T-helper 22 cell (primary cell): ENCODE results near the gene OR10H4.
"Not testable (repeated sequence)": the region's sequence is repeated elsewhere in the genome, so short reads cannot be mapped to it uniquely, and the experiment has no call there.

ENCODE experiments used
- DNase-seq: peaks from one replicate; pipeline ENCODE4 v3.0.0-alpha.2; 2020; ENCODE audit warnings: low read depth

OR10H4 gene

DNA sequence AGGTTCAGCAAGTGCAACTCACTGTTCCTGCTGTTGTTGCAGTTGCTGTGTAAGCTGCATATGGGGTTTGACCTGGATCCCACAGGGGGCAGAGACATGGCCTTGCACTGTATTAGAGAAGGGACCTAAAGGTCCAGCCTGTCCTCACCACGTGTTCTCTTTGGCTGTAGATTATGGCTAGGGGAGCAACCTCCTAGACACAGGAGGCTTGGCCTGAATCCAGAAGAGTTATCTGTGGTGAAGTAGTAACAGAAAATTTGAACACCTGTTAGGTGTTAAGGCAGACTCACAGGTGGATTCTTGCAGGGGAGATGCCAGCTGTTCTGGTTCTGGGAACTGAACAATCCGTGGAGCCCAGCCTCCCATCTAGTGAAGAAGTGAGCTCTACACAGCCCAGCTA, 11.0 kb upstream of the OR10H4 start:
- no peak for DNase-seq

DNA sequence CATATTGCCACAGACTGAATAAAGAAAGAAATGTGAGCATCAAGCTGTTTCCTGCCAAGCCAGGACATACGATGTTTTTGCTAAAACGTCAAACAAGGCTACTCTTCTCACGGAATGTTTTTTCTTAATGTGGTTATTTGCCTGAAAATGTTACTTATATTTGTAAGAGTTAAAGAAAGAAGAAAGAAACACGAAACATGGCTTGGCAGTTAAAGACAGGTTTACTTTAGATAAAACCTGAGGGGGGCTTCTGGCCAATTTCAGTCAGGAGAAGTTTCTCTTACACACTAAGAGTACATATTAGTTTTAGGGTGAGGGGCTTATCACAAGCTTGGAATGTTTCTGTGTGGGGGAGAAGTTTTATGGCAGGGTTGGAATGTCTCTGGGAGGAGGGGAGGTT, 4.4 kb upstream of the OR10H4 start:
- DNase-seq, result no peak

DNA sequence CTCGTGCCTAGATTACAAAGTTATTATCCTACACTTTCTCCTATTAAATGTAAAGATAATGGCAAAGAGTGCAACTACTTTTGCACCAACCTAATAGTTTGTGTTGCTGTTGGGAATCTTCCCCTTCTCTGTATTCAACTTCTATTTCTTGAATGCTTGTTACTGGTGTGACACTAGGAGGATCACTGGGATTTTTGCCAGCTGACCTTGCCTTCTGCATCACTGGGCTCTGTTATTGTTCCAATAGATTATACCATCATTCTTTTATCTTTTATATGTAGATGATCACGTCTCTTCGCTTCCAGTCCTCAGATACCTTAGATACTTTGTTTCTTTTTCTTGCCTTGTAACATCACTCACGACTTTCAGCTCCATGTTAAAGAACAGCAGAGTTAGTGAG, 3.5 kb upstream of the OR10H4 start:
- no peak for DNase-seq

DNA sequence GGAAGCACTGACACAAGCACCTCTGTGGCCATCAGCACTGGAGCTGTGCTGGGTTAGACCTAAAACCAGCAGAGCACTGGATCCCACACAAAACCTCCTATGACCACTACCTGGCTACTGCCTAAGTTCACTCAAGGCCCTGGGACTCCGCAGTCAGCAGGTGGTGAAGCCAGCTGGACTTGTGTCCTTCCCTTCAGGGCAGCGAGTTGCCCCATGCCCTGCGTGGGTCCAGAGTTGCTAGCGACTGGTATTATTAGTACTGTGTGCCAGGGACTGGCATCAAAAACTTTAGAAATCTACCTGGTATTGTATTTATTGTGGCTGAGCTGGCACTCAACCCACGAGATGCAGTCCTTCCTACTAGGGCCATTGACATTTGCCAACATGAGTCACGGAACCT, 6.0 kb downstream of the OR10H4 start:
- DNase-seq, result no peak

DNA sequence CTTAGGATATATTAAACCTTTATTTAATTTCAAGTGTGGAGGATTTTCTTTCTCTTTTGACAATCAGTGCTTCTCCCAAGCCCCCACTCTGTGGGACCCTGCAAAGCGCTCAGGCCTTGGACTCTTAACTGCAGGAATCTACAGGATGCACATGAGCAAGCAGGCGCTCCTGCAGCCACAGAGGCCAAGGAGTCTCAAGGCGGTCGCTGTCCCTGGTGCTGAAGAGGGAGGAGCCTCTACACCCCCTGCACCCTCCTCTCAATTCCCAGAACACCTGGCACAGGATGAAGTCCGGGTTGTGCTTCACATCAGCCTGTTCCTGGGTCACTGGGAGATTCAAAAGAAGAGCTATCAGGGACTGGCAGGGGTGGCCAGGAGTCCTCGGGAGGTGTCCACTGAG, 13.5 kb downstream of the OR10H4 start:
- DNase-seq, result no peak

DNA sequence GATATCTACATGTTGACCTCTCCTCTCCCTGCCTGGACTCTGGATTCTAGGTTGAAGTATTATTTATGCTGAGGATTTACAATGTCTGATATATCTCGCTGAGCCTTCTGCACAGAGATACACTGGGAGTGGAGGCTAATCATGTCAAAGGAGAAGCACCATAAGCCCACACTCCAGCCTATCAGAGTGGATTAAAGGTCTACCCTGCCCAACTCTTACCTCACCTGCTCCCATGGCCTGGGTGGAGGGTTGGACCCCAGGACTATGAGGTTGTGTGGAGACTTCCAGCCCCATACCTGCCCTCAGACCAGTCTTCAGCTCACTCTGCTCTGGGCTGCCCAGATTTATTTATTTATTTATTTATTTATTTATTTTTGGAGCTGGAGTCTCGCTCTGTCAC, 15.4 kb downstream of the OR10H4 start:
- no peak for DNase-seq

DNA sequence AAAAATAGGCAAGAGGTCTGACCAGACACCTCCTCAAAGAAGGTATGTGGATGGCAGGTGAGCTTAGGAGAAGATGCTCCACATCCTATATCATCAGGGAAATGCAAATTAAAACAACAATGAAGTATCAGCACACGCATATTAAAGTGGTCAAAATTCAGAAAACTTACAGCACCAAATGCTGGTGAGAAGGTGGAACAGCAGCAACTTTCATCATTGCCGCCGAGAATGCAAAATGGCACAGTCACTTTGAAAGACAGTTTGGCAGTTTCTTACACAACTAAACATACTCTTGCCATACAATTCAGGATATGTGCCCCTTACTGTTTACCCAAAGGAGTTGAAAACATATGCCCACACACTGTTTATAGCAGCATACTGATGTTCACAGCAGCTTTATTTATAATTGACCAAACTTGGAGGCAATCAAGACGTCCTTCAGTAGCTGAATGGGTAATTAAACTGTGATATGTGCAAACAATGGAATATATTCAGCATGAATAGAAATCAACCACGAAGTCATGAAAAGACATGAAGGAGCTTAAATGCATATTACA, 22.5 kb downstream of the OR10H4 start:
- DNase-seq, result no peak

DNA sequence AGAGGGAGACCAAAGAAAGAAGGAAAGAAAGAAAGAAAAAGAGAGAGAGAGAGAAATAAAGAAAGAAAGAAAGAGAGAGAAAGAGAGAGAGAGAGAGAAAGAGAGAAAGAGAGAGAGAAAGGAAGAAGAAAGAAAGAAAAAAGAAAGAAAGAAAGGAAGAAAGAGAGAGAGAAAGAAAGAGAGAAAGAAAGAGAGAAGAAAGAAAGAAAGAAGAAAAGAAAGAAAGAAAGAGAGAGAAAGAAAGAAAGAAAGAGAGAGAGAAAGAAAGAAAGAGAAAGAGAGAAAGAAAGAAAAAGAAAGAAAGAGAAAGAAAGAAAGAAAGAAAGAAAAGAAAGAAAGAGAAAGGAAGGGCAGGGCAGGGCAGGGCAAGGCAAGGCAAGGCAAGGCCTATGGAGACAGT, 23.2 kb downstream of the OR10H4 start:
- DNase-seq, result not testable (repeated sequence)

DNA sequence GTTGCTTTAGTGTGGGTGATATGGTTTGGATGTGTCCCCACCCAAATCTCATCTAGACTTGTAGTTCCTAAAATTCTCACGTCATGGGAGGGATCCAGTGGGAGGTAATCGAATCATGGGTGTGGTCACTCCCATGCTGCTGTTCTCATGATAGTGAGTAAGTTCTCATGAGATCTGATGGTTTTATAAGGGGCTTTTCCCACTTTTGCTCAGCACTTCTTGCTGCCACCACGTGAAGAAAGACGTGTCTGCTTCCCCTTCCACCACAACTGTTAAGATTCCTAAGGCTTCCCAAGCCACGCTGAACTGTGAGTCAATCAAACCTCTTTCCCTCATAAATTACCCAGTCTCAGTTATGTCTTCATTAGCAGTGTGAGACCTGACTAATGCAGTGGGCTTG, 26.0 kb downstream of the OR10H4 start:
- DNase-seq, result no peak

DNA sequence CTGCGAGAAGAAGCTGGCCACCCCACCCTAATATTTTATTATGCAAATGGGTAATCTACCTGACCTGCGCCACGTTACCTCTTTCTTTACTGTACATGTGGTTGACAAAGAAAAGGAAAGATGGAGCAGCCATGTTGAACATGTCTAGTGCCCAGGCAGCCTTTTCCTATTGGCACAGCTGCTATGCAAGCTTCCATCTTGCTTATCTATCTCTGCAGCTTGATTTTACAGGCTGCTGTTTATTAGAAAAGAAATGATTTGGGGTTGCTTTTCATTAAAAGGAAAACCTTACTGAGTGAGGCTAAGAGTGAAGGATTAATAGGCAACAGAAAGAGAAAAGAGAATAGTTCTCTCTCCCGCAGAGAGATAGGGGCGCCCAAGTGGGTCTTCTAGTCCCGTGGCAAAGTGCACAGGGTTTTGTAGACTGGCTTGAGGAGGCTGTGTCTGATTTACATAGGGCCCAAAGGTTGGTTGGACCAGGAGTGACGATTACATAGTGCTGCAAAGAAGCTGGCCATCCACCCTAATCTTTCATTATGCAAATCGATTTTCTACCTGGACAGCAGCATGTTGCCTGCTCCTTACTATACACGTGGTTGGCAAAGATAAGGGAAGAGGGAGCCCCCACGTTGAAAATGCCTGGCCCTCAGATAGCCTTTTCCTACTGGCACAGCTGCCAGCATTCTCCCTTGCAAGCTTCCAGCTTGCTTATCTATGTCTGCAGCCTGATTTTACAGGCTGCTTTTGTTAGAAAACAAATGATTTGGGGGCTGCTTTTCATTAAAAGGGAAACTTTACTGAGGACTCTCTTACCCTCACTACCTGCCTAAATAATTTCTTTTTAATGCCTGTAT, 28.3 kb downstream of the OR10H4 start:
- DNase-seq, result no peak

DNA sequence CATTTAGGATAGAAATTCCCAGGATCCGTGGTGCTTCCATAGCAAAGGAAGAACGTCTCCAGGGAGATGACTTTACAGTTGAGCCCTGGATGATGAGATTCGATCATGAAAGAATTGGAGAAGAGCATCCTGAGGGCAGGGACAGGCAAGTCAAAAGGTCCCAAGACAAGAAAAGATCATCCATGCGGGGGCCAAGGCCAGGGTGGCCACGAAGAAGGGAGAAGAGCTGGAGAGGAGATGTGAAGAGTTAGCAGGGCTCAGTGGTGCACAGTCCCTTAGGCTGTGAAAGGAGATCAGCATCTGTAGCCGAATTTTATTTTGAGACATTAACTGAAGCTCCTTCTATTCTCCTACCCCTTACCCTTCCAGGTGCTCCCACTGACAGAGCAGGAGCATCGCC, 28.9 kb downstream of the OR10H4 start:
- DNase-seq, result no peak

DNA sequence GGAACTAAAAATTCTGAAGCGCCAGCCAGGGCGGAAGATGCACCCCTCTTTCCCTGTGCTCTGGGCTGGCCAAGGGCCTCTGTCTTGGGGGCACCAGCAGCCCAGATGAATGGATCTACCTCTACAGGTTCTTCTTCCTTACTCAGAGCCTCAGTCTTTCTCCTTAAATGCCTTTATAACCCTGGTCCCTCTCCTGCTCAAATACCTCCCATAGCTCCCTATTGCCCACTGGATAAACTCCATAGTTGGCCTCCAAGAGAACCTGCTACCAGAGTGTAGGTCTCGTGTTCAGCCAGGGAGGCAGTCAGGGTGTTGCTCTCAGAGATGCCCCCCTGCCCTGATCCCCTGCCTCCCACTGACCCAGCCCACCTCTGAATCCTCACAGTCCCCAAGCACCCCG, 30.5 kb downstream of the OR10H4 start:
- DNase-seq, result no peak

DNA sequence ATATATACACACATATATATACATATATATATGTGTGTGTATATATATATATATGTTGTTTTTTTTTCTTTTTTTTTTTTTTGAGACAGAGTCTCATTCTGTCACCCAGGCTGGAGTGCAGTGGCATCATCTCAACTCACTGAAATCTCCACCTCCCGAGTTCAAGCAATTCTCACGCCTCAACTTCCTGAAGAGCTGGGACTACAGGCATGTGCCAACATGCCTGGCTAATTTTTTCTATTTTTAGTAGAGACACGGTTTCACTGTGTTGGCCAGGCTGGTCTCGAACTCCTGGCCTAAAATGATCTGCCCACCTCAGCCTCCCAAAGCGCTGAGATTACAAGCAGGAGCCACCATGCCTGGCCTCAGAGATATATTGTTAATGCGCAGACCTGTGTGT, 37.0 kb downstream of the OR10H4 start:
- not testable (repeated sequence) for DNase-seq

DNA sequence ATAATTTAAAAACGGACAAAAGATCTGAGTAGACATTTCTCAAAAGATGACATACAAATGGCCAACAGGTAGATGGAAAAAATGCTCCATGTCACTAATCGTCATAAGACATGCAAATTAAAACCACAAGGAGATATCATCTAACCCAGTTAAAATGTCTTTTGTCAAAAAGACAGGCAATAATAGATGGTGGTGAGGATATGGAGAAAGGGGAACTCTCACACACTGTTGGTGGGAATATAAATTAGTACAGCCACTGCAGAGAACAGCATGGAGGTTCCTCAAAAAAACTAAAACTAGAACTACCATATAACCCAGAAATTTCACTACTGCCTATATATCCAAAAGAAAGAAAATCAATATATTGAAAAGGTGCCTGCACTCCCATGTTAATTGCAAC, 37.9 kb downstream of the OR10H4 start:
- DNase-seq, result no peak

DNA sequence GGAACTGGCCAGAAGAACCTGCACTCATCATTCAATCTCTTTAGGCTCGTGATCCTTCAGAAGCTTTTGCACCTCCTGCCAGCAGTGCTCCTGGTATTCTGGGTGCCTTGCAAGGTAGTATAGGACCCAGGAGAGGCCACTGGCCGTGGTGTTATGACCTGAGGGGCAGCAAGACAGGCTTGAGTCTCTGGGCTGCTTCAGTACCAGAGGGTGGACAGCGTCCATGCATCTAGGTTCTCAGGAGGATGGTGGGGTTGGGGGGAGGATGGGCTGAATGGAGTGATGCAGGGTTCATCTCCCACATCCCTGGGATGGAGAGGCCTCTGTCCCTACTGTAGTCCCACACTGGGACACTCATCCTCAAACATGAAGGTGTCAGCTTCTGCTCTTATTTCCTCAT, 41.1 kb downstream of the OR10H4 start:
- DNase-seq, result no peak

DNA sequence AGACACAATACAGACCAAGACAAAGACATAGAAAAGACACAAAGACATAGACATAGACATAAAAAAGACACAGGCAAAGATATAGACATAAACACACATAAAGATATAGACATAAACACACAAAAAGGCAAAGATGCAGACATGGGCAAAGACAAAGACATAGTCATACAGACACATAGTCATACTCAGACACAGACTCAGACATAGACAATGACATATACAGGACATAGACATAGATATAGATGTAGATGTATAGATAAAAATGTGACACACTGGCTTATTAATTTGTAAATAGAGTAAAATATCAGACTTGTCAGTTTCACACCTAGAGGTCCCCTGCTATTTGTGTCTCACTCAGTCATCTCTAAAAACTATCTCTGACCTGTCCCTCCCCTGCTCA, 42.8 kb downstream of the OR10H4 start:
- no peak for DNase-seq

DNA sequence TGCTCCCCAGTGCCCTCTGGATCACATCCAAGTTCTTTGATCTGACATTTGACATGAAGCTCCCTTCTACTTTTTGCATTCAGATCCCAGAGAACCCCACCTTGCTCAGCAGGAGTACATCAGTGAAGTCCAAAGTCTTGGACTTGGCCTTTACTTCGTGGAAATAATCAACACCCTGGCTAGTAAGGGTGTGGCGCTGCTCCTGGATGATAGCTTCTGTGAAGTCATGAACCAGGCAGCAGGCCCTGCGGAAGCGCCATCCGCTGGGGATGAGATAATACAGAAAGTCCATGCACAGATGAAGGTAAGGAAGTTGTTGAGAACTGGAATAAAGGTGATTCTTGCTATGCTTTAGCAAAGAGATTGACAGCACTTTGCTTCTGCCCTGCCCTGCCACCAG, 43.2 kb downstream of the OR10H4 start:
- DNase-seq, result no peak

DNA sequence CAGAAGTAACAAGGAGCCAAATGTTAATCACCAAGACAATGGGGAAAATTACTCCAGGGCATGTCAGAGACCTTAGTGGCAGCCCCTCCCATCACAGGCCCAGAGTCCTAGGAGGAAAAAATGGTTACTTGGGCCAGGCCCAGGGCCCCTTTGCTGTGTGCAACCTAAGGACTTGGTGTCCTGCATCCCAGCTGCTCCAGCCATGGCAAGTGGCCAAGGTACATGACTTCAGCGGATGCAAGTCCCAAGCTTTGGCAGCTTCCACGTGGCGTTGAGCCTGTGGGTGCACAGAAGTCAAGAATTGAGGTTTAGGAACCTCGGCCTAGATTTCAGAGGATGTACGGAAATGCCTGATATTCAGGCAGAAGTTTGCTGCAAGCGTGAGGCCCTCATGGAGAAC, 46.7 kb downstream of the OR10H4 start:
- DNase-seq, result no peak

DNA sequence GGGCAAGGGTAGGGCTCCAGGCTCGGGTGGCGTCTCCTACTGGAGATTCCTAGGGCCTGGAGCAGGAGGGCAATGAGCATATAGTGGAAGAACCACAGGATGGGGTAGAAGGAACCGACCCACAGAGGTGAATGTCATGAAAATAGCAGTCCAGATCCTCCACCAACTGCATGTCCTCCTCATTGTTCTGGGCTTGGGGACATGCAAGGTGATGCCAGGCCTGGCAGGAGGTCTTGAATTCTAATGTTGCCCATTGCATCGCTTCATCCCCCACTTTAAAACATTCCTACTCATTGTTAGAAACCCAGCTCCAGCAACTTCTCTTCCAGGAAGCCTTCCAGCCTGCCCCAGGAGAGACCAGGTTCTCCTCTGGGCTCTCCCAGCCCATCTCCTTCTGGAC, 49.4 kb downstream of the OR10H4 start:
- DNase-seq, result no peak
